Measurements from ENCODE around the gene PDCD2.

PDCD2 gene

DNA sequence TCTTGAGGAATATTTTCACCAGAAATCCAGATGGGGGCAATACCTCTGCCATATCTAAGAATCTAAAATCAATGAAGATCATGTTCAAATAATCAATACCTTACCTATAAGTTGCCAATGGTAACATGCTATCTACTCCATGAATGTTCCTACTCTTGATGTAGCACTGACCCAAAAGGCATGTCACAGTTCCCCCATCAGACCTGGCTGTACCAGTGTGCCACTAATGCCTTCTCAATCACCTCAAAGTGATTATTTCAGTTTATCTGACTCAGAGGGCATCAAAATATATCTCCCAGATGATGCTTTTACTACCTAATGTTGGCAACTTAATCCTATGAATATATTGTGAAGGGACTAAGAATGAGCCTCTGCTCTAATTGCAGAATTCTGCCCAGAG lies 5.5 kb downstream of the PDCD2 start:
- no peak overlapping the region for H3K27ac ChIP-seq (ENCODE audit: low read length)
- H3K4me1 ChIP-seq (ENCODE audit: control insufficient read depth in 1 of 2, insufficient read depth in 2 of 2, low read length in 2 of 2), result peaks cover 5 to 7% of the 10 kb centered on the region in 2 donors
- peaks cover 46 to 57% of the 10 kb centered on the region in 2 donors for H3K36me3 ChIP-seq (ENCODE audit: control insufficient read depth in 1 of 2, insufficient read depth in 2 of 2, low read length in 2 of 2)
- no peaks in the 10 kb centered on the region for H3K27me3 ChIP-seq (ENCODE audit: low read depth, low read length)
- H3K9me3 ChIP-seq (ENCODE audit: control insufficient read depth in 1 of 2, low read length in 2 of 2), result no peaks in the 10 kb centered on the region
- no peak overlapping the region for H3K4me3 ChIP-seq (ENCODE audit: low read depth in 1 of 2, low read length in 2 of 2)

GRCh38 chr6:170575250-170575649 lies 9.2 kb downstream of the PDCD2 start:
- H3K36me3 ChIP-seq (ENCODE audit: control insufficient read depth in 1 of 2, insufficient read depth in 2 of 2, low read length in 2 of 2), result peaks cover 54 to 67% of the 10 kb centered on the region in 2 donors
- H3K9me3 ChIP-seq (ENCODE audit: control insufficient read depth in 1 of 2, low read length in 2 of 2), result no peaks in the 10 kb centered on the region
- H3K27me3 ChIP-seq (ENCODE audit: low read depth, low read length), result no peaks in the 10 kb centered on the region
- no peak overlapping the region for H3K27ac ChIP-seq (ENCODE audit: low read length)
- no peak overlapping the region for H3K4me3 ChIP-seq (ENCODE audit: low read depth in 1 of 2, low read length in 2 of 2)
- H3K4me1 ChIP-seq (ENCODE audit: control insufficient read depth in 1 of 2, insufficient read depth in 2 of 2, low read length in 2 of 2), result no peaks in the 10 kb centered on the region

- Histone ChIP-seq H3K36me3 (ENCODE audit: control insufficient read depth in 1 of 2, insufficient read depth in 2 of 2, low read length in 2 of 2) (peaks cover 58 to 73% of the 10 kb centered on the region in 2 donors), H3K27ac (ENCODE audit: low read length) (no peak overlapping the region), H3K4me1 (ENCODE audit: control insufficient read depth in 1 of 2, insufficient read depth in 2 of 2, low read length in 2 of 2) (no peaks in the 10 kb centered on the region), H3K9me3 (ENCODE audit: control insufficient read depth in 1 of 2, low read length in 2 of 2) (no peaks in the 10 kb centered on the region), H3K27me3 (ENCODE audit: low read depth, low read length) (no peaks in the 10 kb centered on the region), H3K4me3 (ENCODE audit: low read depth in 1 of 2, low read length in 2 of 2) (no peak overlapping the region)
Measured at GRCh38 chr6:170572704-170573466, 11.6 kb downstream of the PDCD2 start.

DNA sequence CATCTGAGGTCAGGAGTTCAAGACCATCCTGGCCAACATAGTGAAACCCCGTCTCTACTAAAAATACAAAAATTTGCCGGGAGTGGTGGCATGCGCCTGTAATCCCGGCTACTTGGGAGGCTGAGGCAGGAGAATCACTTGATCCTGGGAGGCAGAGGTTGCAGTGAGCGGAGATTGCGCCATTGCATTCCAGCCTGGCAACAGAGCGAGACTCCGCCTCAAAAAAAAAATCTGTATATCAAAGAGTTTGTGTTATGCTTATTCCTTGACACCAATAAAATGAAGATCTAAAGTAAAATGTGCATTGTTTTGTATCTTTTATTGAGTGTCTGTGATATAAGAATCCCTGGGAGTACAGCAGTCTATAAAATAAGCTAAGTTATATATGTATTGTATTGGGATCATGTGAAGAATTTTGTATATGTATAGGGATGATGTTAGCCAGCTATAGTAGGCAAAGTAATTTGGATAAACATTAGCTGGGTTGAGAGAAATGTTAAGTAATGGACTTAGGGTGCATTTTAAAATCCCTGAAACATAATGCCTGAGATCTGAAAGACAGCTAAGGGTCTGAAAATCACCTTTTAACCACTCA lies 19.4 kb downstream of the PDCD2 start:
- no peak overlapping the region for H3K4me3 ChIP-seq (ENCODE audit: low read depth in 1 of 2, low read length in 2 of 2)
- H3K9me3 ChIP-seq (ENCODE audit: control insufficient read depth in 1 of 2, low read length in 2 of 2), result no peaks in the 10 kb centered on the region
- H3K27ac ChIP-seq (ENCODE audit: low read length), result no peak overlapping the region
- H3K4me1 ChIP-seq (ENCODE audit: control insufficient read depth in 1 of 2, insufficient read depth in 2 of 2, low read length in 2 of 2), result no peaks in the 10 kb centered on the region
- H3K27me3 ChIP-seq (ENCODE audit: low read depth, low read length), result no peaks in the 10 kb centered on the region
- peaks cover 56 to 57% of the 10 kb centered on the region in 2 donors for H3K36me3 ChIP-seq (ENCODE audit: control insufficient read depth in 1 of 2, insufficient read depth in 2 of 2, low read length in 2 of 2)

DNA sequence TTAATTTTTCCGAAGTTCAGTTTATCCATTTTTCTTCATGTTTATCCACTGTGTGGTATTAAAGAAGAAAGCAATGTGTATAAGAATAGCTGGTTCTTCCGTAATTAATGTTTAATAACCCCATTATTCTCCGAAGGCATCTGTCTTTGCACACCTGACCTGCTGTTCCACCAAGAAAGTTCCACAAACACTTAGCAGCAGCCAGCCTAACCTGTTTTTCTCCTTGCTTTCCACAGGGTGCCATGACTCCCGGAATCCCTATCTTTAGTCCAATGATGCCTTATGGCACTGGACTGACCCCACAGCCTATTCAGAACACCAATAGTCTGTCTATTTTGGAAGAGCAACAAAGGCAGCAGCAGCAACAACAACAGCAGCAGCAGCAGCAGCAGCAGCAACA lies 22.9 kb downstream of the PDCD2 start:
- Histone ChIP-seq H3K36me3 (ENCODE audit: control insufficient read depth in 1 of 2, insufficient read depth in 2 of 2, low read length in 2 of 2) (peaks cover 30 to 38% of the 10 kb centered on the region in 2 donors), H3K4me1 (ENCODE audit: control insufficient read depth in 1 of 2, insufficient read depth in 2 of 2, low read length in 2 of 2) (no peaks in the 10 kb centered on the region), H3K9me3 (ENCODE audit: control insufficient read depth in 1 of 2, low read length in 2 of 2) (no peaks in the 10 kb centered on the region), H3K27me3 (ENCODE audit: low read depth, low read length) (no peaks in the 10 kb centered on the region), H3K4me3 (ENCODE audit: low read depth in 1 of 2, low read length in 2 of 2) (no peak overlapping the region), H3K27ac (ENCODE audit: low read length) (no peak overlapping the region)

- H3K4me1 ChIP-seq (ENCODE audit: control insufficient read depth in 1 of 2, insufficient read depth in 2 of 2, low read length in 2 of 2), result peaks cover 17 to 38% of the 10 kb centered on the region in 2 donors
- H3K36me3 ChIP-seq (ENCODE audit: control insufficient read depth in 1 of 2, insufficient read depth in 2 of 2, low read length in 2 of 2), result peaks cover 0 to 18% of the 10 kb centered on the region in 2 donors
- peak overlapping the region; percentile 96 for H3K27ac ChIP-seq (ENCODE audit: low read length)
- H3K9me3 ChIP-seq (ENCODE audit: control insufficient read depth in 1 of 2, low read length in 2 of 2), result no peaks in the 10 kb centered on the region
- peak overlapping the region; percentile 84 to 99 for H3K4me3 ChIP-seq (ENCODE audit: low read depth in 1 of 2, low read length in 2 of 2)
- H3K27me3 ChIP-seq (ENCODE audit: low read depth, low read length), result no peaks in the 10 kb centered on the region
Measured at GRCh38 chr6:170555305-170555704, 29.1 kb downstream of the PDCD2 start.

GRCh38 chr6:170554796-170555137 lies 29.7 kb downstream of the PDCD2 start:
- peaks cover 2 to 23% of the 10 kb centered on the region in 2 donors for H3K36me3 ChIP-seq (ENCODE audit: control insufficient read depth in 1 of 2, insufficient read depth in 2 of 2, low read length in 2 of 2)
- H3K9me3 ChIP-seq (ENCODE audit: control insufficient read depth in 1 of 2, low read length in 2 of 2), result no peaks in the 10 kb centered on the region
- no peaks in the 10 kb centered on the region for H3K27me3 ChIP-seq (ENCODE audit: low read depth, low read length)
- H3K4me1 ChIP-seq (ENCODE audit: control insufficient read depth in 1 of 2, insufficient read depth in 2 of 2, low read length in 2 of 2), result peaks cover 17 to 43% of the 10 kb centered on the region in 2 donors
- peak overlapping the region; percentile 96 for H3K27ac ChIP-seq (ENCODE audit: low read length)
- peak overlapping the region; percentile 84 to 99 for H3K4me3 ChIP-seq (ENCODE audit: low read depth in 1 of 2, low read length in 2 of 2)

DNA sequence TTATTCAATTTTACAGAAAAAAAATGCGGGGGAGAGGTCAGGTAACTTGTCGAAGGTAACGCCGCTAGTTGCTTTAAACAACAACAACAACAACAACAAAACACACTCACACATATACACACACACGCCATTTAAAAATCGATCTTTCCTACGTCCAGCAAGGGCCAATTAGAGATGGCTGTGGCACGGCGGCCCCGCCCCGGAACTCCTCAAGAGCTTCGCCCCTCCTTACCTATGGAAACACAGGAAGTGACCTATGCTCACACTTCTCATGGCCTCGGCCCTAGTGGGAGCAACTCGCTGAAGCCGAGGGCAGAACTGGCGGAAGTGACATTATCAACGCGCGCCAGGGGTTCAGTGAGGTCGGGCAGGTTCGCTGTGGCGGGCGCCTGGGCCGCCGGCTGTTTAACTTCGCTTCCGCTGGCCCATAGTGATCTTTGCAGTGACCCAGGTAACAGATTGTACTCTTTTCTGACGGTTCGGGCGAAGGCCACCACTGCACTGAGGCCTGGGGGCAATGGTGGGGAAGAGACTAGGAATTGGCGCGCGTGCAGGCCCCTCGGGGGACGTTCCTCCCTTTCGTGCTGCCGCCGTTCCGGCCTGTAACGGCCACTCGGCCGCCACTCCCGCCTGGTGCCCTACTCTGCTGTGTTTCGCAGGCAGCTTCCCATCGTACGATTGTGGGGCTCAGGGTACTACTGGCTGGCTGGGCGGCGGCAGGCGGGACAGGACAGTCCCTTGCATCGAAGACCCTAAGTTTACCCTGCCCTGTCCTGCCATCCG lies 30.2 kb downstream of the PDCD2 start, which contains the start of gene TBP:
Gene TBP (plus strand): TSS at position 357 of the 783 bp plus-strand sequence. CDS start 2,661 bp downstream, outside the sequence.
- Histone ChIP-seq H3K27me3 (ENCODE audit: low read depth, low read length) (no peaks in the 10 kb centered on the region), H3K9me3 (ENCODE audit: control insufficient read depth in 1 of 2, low read length in 2 of 2) (no peaks in the 10 kb centered on the region), H3K4me3 (ENCODE audit: low read depth in 1 of 2, low read length in 2 of 2) (peak within 1 kb of the TSS; percentile 84 to 99), H3K27ac (ENCODE audit: low read length) (peak within 1 kb of the TSS; percentile 96), H3K4me1 (ENCODE audit: control insufficient read depth in 1 of 2, insufficient read depth in 2 of 2, low read length in 2 of 2) (peaks cover 17 to 49% of the 10 kb centered on the region in 2 donors), H3K36me3 (ENCODE audit: control insufficient read depth in 1 of 2, insufficient read depth in 2 of 2, low read length in 2 of 2) (peaks cover 5 to 24% of the 10 kb centered on the region in 2 donors)

DNA sequence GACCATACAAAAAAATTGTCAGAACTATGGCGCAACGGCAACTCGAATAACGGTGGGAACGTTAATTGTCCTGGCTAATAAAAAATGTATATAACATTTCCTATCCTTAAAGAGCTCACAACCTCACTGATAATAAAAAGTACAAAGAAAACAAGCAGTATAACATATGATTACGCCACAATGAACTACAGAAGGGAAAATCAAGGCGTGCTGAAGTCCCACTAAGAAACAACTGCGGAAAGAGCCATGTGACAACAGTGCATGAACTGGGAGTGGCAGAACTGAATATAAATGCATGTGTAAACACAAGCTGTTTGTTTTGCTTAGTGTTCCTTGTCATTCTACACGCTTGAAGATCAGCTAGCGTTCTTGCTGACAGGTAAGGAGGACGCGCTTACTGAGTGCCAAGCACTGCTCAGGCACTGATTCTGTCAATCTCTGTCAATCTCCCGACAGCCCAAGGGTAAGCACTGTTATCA lies 30.9 kb downstream of the PDCD2 start:
- H3K4me3 ChIP-seq (ENCODE audit: low read depth in 1 of 2, low read length in 2 of 2), result peak overlapping the region; percentile 84 to 99
- no peaks in the 10 kb centered on the region for H3K27me3 ChIP-seq (ENCODE audit: low read depth, low read length)
- peak overlapping the region; percentile 96 for H3K27ac ChIP-seq (ENCODE audit: low read length)
- peaks cover 8 to 25% of the 10 kb centered on the region in 2 donors for H3K36me3 ChIP-seq (ENCODE audit: control insufficient read depth in 1 of 2, insufficient read depth in 2 of 2, low read length in 2 of 2)
- no peaks in the 10 kb centered on the region for H3K9me3 ChIP-seq (ENCODE audit: control insufficient read depth in 1 of 2, low read length in 2 of 2)
- peaks cover 17 to 52% of the 10 kb centered on the region in 2 donors for H3K4me1 ChIP-seq (ENCODE audit: control insufficient read depth in 1 of 2, insufficient read depth in 2 of 2, low read length in 2 of 2)

DNA sequence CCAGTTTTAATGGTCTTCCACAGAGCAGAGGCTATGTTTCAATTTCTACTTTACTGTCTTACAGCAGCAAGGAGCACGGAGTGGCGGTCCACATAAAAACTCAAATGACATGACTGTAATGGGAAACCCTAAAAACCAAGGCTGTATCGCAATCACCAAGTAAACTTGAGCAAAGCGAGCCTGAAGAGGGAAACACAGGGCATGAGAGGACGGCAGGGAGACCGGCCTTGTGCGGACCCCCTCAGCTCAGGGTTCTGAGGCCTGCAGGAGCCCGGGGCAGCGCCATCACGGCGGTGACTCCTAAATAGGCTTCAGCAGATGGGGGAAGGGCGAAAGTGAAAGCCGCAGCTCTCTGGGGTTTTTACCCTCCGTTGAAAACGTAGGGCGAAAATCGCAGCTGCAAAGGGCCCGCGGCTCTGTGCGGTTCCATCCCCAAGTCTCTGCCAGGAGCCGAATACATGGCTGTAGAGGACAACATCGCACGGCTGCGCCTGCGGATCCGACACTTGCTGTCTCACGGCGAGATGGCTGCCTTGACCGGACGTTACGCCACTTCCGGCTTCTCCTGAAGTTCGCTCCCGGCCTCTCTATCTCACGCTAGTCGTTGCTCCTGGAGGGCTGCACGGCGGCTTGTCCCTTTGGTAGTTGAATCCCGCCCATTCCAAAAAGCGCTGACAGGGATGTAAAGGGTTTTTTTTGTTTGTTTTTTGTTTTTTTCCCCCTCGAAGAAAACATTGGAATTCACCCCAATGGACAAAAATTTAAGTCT lies 31.5 kb downstream of the PDCD2 start, which contains the start of gene PSMB1:
Gene PSMB1 (minus strand): TSS at position 543 of the 769 bp plus-strand sequence. CDS start 65 bp downstream, at position 478.
- H3K9me3 ChIP-seq (ENCODE audit: control insufficient read depth in 1 of 2, low read length in 2 of 2), result no peaks in the 10 kb centered on the region
- H3K27me3 ChIP-seq (ENCODE audit: low read depth, low read length), result no peaks in the 10 kb centered on the region
- H3K36me3 ChIP-seq (ENCODE audit: control insufficient read depth in 1 of 2, insufficient read depth in 2 of 2, low read length in 2 of 2), result peaks cover 15 to 31% of the 10 kb centered on the region in 2 donors
- peak within 1 kb of the TSS; percentile 96 for H3K27ac ChIP-seq (ENCODE audit: low read length)
- peak within 1 kb of the TSS; percentile 84 to 99 for H3K4me3 ChIP-seq (ENCODE audit: low read depth in 1 of 2, low read length in 2 of 2)
- peaks cover 17 to 52% of the 10 kb centered on the region in 2 donors for H3K4me1 ChIP-seq (ENCODE audit: control insufficient read depth in 1 of 2, insufficient read depth in 2 of 2, low read length in 2 of 2)
